Astrocyte of the hippocampus (primary cell): ENCODE results near the gene NFIX.
A peak's percentile ranks its signal among the peaks of the same experiment; 100 is the strongest.

Experiments used
- DNase-seq: peaks from one replicate; pipeline ENCODE4 v3.0.0; 2011; ENCODE audit warnings: low read depth, low spot score

Gene NFIX

GRCh38 chr19:13007292-13008045 lies 12.2 kb downstream of the NFIX start:
- peak; percentile 60 for DNase-seq

GRCh38 chr19:13008926-13009787 lies 13.9 kb downstream of the NFIX start:
- DNase-seq = no peak

- DNase-seq = peak; percentile 60
These were observed 15.0 kb downstream of the NFIX start for GRCh38 chr19:13010038-13010991.

GRCh38 chr19:13010992-13011652 lies 15.8 kb downstream of the NFIX start:
- DNase-seq = no peak

- no peak for DNase-seq
These were observed 16.5 kb downstream of the NFIX start for GRCh38 chr19:13011653-13012389.

GRCh38 chr19:13012390-13012689 lies 17.1 kb downstream of the NFIX start:
- no peak for DNase-seq

GRCh38 chr19:13012690-13013608 lies 17.7 kb downstream of the NFIX start:
- peak; percentile 80 for DNase-seq

GRCh38 chr19:13013649-13014048 lies 18.4 kb downstream of the NFIX start:
- peak; percentile 65 for DNase-seq

GRCh38 chr19:13014101-13014920 lies 19.0 kb downstream of the NFIX start:
- peak; percentile 72 for DNase-seq

GRCh38 chr19:13014921-13015280 lies 19.6 kb downstream of the NFIX start:
- no peak for DNase-seq

- DNase-seq = peak; percentile 73
These were observed 20.3 kb downstream of the NFIX start for GRCh38 chr19:13015361-13016223.

GRCh38 chr19:13016245-13016627 lies 21.0 kb downstream of the NFIX start:
- peak; percentile 38 for DNase-seq

- peak; percentile 64 for DNase-seq
These were observed 21.5 kb downstream of the NFIX start for GRCh38 chr19:13016628-13017305.

GRCh38 chr19:13017306-13018034 lies 22.2 kb downstream of the NFIX start:
- peak; percentile 58 for DNase-seq

- DNase-seq = peak; percentile 87
These were observed 23.0 kb downstream of the NFIX start for GRCh38 chr19:13018035-13018914.

- DNase-seq = no peak
These were observed 24.1 kb downstream of the NFIX start for GRCh38 chr19:13019332-13019731.
